SK-N-SH (cell line): ENCODE measurements around the gene MAN2A1. TPM values are rescaled to one million over a fixed set of nuclear protein-coding genes. Genes with fewer than 3 reads are reported as not detected.

Source experiments
- CTCF ChIA-PET: fragments of 300-600, 350-600 bp; formaldehyde crosslinking; extraction: SDS; loops from one replicate; lab custom pipeline; 2021; lab: Yijun Ruan, JAX
- POLR2A ChIA-PET: fragments of 350-600 bp; sonication (Branson Sonifier 250); formaldehyde crosslinking; extraction: SDS; loops from one replicate; lab custom pipeline; 2020; ENCODE audit warnings: antibody characterized with exemption, inconsistent platforms; lab: Yijun Ruan, JAX
- DNase-seq: peaks from one replicate; pipeline ENCODE4 v3.0.0; 2012
- H2AFZ ChIP-seq: fragments of 200-600 bp; sonication (generic); 2 replicates; pipeline ENCODE4 v1.8.1; 2016; ENCODE audit warnings: antibody characterized with exemption, mild to moderate bottlenecking, low read depth
- H3F3A ChIP-seq: fragments of 200-600 bp; sonication (generic); replicated peaks from 2 replicates; pipeline ENCODE3; 2016; ENCODE audit warnings: antibody characterized with exemption, mild to moderate bottlenecking; ENCODE audit not compliant: insufficient read depth
- H3K27ac ChIP-seq, 2 experiments: fragments of 200-500 bp in 1 of 2; fragments of 200-600 bp in 1 of 2; sonication (Bioruptor generic) in 1 of 2; sonication (generic), shearing (Covaris generic) in 1 of 2; 2 replicates each; pipeline versions ENCODE4 v1.5.1 to v1.6.1; 2014 to 2016; ENCODE audit warnings: low read depth in 2 of 2, inconsistent platforms in 1 of 2, low read length in 1 of 2, mild to moderate bottlenecking in 1 of 2, mixed read lengths in 1 of 2
- H3K27me3 ChIP-seq: fragments of 200-600 bp; sonication (generic), shearing (Covaris generic); 2 replicates; pipeline ENCODE4 v1.6.1; 2016; ENCODE audit warnings: mixed run types; ENCODE audit not compliant: insufficient read depth
- H3K36me3 ChIP-seq, 2 experiments: fragments of 200-500 bp in 1 of 2; fragments of 200-600 bp in 1 of 2; sonication (Bioruptor generic) in 1 of 2; sonication (generic) in 1 of 2; replicated peaks in 1 of 2; 2 replicates each; pipeline versions ENCODE3 to v1.5.1; 2014 to 2016; ENCODE audit warnings: low read length in 1 of 2, mild to moderate bottlenecking in 1 of 2; ENCODE audit not compliant: insufficient read depth in 2 of 2, control insufficient read depth in 1 of 2
- H3K4me1 ChIP-seq, 2 experiments: fragments of 200-500 bp in 1 of 2; fragments of 200-600 bp in 1 of 2; sonication (Bioruptor generic) in 1 of 2; sonication (generic), shearing (Covaris generic) in 1 of 2; 2 replicates each; pipeline versions ENCODE4 v1.5.1 to v1.6.1; 2014 to 2016; ENCODE audit warnings: low read depth in 1 of 2, low read length in 1 of 2, mixed run types in 1 of 2; ENCODE audit not compliant: insufficient read depth in 2 of 2, control insufficient read depth in 1 of 2
- H3K4me2 ChIP-seq: fragments of 200-600 bp; sonication (generic), shearing (Covaris generic); 2 replicates; pipeline ENCODE4 v1.6.1; 2017; ENCODE audit warnings: mixed run types
- H3K4me3 ChIP-seq, 2 experiments: fragments of 200-500 bp in 1 of 2; fragments of 200-600 bp in 1 of 2; sonication (Bioruptor generic) in 1 of 2; sonication (generic), shearing (Covaris generic) in 1 of 2; 2 replicates each; pipeline versions ENCODE4 v1.5.1 to v1.8.1; 2014 to 2016; ENCODE audit warnings: low read depth in 2 of 2, inconsistent platforms in 1 of 2, low read length in 1 of 2, mild to moderate bottlenecking in 1 of 2, mixed read lengths in 1 of 2, moderate library complexity in 1 of 2
- H3K79me2 ChIP-seq: fragments of 200-600 bp; sonication (generic); 2 replicates; pipeline ENCODE4 v1.8.1; 2017; ENCODE audit warnings: mild to moderate bottlenecking; ENCODE audit not compliant: insufficient read depth
- H3K9ac ChIP-seq: fragments of 200-600 bp; sonication (generic); 2 replicates; pipeline ENCODE4 v1.6.1; 2017; ENCODE audit warnings: mixed run types
- H3K9me2 ChIP-seq: fragments of 200-600 bp; sonication (generic); 2 replicates; pipeline ENCODE4 v1.6.1; 2017; ENCODE audit warnings: mixed run types
- H3K9me3 ChIP-seq: fragments of 200-600 bp; sonication (generic); 2 replicates; pipeline ENCODE4 v1.6.1; 2017; ENCODE audit warnings: mixed run types, mild to moderate bottlenecking, moderate library complexity
- H4K20me1 ChIP-seq: fragments of 200-600 bp; sonication (generic); 2 replicates; pipeline ENCODE4 v1.6.1; 2017; ENCODE audit warnings: mild to moderate bottlenecking, mixed run types; ENCODE audit not compliant: insufficient read depth
- EP300 ChIP-seq, 2 experiments: IDR thresholded peaks; 2 replicates each; pipeline versions ENCODE4 v1.4.0 to v1.6.1; 2012; ENCODE audit warnings: borderline replicate concordance in 1 of 2, low read depth in 1 of 2, low read length in 1 of 2
- FOXM1 ChIP-seq: IDR thresholded peaks from 2 replicates; pipeline ENCODE4 v1.4.0; 2012; ENCODE audit warnings: low read depth, mild to moderate bottlenecking
- JUND ChIP-seq: IDR thresholded peaks from 2 replicates; pipeline ENCODE4 v1.4.0; 2012
- NFIC ChIP-seq: IDR thresholded peaks from 2 replicates; pipeline ENCODE4 v1.4.0; 2012; ENCODE audit warnings: borderline replicate concordance
- RAD21 ChIP-seq: IDR thresholded peaks from 2 replicates; pipeline ENCODE4 v1.6.1; 2012; ENCODE audit warnings: mild to moderate bottlenecking, low read length
- RCOR1 ChIP-seq: fragments of 150-350 bp; IDR thresholded peaks from 2 replicates; pipeline ENCODE4 v1.6.1; 2017; ENCODE audit warnings: antibody characterized with exemption, low read length
- RXRA ChIP-seq: IDR thresholded peaks from 2 replicates; pipeline ENCODE4 v1.4.0; 2012; ENCODE audit warnings: low read depth, mild to moderate bottlenecking, borderline replicate concordance
- TAF1 ChIP-seq: IDR thresholded peaks from 2 replicates; pipeline ENCODE4 v1.6.1; 2012; ENCODE audit warnings: low read depth, mild to moderate bottlenecking, low read length, moderate library complexity, borderline replicate concordance
- TCF12 ChIP-seq: IDR thresholded peaks from 2 replicates; pipeline ENCODE4 v1.4.0; 2012
- USF2 ChIP-seq: fragments of 150-350 bp; IDR thresholded peaks from 2 replicates; pipeline ENCODE4 v1.6.1; 2017; ENCODE audit warnings: antibody characterized with exemption, low read length, low read depth, borderline replicate concordance
- WGBS: methylation state at CpG from one replicate; pipeline ENCODE4 v1.1.6; 2017; ENCODE audit warnings: low lambda C conversion rate; 5-methylcytosine and 5-hydroxymethylcytosine counted together
- polyA plus RNA-seq, 3 experiments: library from polyadenylated mRNA; depleted of rRNA; stranded (reverse); fragments of >200 nt; gene quantifications; 2 replicates each; pipeline ENCODE4 v1.2.3, GENCODE V29; 2012
- TF ChIP-seq, protein P1 (sequence below): fragments of 150-350 bp; IDR thresholded peaks from 2 replicates; pipeline ENCODE4 v1.6.1; 2016; ENCODE audit warnings: mild to moderate bottlenecking, low read depth, low read length
- TF ChIP-seq, protein P2 (sequence below): IDR thresholded peaks from 2 replicates; pipeline ENCODE4 v1.6.1; 2012; ENCODE audit warnings: mild to moderate bottlenecking, low read depth, low read length, moderate library complexity
- TF ChIP-seq, protein P3 (sequence below): IDR thresholded peaks from 2 replicates; pipeline ENCODE4 v1.4.0; 2012; ENCODE audit warnings: low read depth, borderline replicate concordance
- TF ChIP-seq, protein P4 (sequence below): IDR thresholded peaks from 2 replicates; pipeline ENCODE4 v1.4.0; 2012; ENCODE audit warnings: low read depth
- TF ChIP-seq, protein P5 (sequence below): fragments of 200-600 bp; sonication (generic); IDR thresholded peaks from 2 replicates; pipeline ENCODE4 v1.6.1; 2017; ENCODE audit warnings: antibody characterized with exemption, mild to moderate bottlenecking, moderate library complexity

Gene MAN2A1
- polyA plus RNA-seq, 1 of the 3 experiments (the other 2 are of a cell fraction) = 19.7 TPM

GRCh38 chr5:109676920-109677319 is 12.8 kb upstream of the MAN2A1 start:
- Histone ChIP-seq H3K9me3 (no peaks in the 10 kb centered on the region), H3K36me3 (no peaks in the 10 kb centered on the region), H3K4me3 (no peak overlapping the region), H3K27ac (no peak overlapping the region), H3F3A (no peaks in the 10 kb centered on the region), H3K9me2 (no peaks in the 10 kb centered on the region), H3K9ac (no peak overlapping the region), H3K27me3 (no peaks in the 10 kb centered on the region), H2AFZ (no peak overlapping the region), H3K4me2 (no peak overlapping the region), H3K4me1 (no peaks in the 10 kb centered on the region), H3K79me2 (no peaks in the 10 kb centered on the region), H4K20me1 (no peaks in the 10 kb centered on the region)
- WGBS = 76% methylated on average over 5 of the region's 5 CpGs
- TF ChIP-seq, protein P1, sequence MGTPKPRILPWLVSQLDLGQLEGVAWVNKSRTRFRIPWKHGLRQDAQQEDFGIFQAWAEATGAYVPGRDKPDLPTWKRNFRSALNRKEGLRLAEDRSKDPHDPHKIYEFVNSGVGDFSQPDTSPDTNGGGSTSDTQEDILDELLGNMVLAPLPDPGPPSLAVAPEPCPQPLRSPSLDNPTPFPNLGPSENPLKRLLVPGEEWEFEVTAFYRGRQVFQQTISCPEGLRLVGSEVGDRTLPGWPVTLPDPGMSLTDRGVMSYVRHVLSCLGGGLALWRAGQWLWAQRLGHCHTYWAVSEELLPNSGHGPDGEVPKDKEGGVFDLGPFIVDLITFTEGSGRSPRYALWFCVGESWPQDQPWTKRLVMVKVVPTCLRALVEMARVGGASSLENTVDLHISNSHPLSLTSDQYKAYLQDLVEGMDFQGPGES = no peak
- no peak for TF ChIP-seq TCF12
- TF ChIP-seq RCOR1 = no peak
- TF ChIP-seq, protein P2, sequence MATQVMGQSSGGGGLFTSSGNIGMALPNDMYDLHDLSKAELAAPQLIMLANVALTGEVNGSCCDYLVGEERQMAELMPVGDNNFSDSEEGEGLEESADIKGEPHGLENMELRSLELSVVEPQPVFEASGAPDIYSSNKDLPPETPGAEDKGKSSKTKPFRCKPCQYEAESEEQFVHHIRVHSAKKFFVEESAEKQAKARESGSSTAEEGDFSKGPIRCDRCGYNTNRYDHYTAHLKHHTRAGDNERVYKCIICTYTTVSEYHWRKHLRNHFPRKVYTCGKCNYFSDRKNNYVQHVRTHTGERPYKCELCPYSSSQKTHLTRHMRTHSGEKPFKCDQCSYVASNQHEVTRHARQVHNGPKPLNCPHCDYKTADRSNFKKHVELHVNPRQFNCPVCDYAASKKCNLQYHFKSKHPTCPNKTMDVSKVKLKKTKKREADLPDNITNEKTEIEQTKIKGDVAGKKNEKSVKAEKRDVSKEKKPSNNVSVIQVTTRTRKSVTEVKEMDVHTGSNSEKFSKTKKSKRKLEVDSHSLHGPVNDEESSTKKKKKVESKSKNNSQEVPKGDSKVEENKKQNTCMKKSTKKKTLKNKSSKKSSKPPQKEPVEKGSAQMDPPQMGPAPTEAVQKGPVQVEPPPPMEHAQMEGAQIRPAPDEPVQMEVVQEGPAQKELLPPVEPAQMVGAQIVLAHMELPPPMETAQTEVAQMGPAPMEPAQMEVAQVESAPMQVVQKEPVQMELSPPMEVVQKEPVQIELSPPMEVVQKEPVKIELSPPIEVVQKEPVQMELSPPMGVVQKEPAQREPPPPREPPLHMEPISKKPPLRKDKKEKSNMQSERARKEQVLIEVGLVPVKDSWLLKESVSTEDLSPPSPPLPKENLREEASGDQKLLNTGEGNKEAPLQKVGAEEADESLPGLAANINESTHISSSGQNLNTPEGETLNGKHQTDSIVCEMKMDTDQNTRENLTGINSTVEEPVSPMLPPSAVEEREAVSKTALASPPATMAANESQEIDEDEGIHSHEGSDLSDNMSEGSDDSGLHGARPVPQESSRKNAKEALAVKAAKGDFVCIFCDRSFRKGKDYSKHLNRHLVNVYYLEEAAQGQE = no peak
- TF ChIP-seq, protein P3, sequence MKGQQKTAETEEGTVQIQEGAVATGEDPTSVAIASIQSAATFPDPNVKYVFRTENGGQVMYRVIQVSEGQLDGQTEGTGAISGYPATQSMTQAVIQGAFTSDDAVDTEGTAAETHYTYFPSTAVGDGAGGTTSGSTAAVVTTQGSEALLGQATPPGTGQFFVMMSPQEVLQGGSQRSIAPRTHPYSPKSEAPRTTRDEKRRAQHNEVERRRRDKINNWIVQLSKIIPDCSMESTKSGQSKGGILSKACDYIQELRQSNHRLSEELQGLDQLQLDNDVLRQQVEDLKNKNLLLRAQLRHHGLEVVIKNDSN = no peak
- TF ChIP-seq EP300 (IDR thresholded peaks at IDR 0.05; ENCODE audit: borderline replicate concordance in 1 of 2, low read depth in 1 of 2, low read length in 1 of 2) = no peak
- TF ChIP-seq, protein P4, sequence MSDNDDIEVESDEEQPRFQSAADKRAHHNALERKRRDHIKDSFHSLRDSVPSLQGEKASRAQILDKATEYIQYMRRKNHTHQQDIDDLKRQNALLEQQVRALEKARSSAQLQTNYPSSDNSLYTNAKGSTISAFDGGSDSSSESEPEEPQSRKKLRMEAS = no peak
- no peak for TF ChIP-seq NFIC
- TF ChIP-seq TAF1 = no peak
- TF ChIP-seq, protein P5, sequence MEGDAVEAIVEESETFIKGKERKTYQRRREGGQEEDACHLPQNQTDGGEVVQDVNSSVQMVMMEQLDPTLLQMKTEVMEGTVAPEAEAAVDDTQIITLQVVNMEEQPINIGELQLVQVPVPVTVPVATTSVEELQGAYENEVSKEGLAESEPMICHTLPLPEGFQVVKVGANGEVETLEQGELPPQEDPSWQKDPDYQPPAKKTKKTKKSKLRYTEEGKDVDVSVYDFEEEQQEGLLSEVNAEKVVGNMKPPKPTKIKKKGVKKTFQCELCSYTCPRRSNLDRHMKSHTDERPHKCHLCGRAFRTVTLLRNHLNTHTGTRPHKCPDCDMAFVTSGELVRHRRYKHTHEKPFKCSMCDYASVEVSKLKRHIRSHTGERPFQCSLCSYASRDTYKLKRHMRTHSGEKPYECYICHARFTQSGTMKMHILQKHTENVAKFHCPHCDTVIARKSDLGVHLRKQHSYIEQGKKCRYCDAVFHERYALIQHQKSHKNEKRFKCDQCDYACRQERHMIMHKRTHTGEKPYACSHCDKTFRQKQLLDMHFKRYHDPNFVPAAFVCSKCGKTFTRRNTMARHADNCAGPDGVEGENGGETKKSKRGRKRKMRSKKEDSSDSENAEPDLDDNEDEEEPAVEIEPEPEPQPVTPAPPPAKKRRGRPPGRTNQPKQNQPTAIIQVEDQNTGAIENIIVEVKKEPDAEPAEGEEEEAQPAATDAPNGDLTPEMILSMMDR = no peak
- no peak for TF ChIP-seq FOXM1
- no peak for TF ChIP-seq USF2
- no peak for TF ChIP-seq JUND
- TF ChIP-seq RAD21 = no peak
- no peak for TF ChIP-seq RXRA
- CTCF ChIA-PET = interaction anchor here (0.7 to 2.4 kb wide), 2 partner anchors 11 to 936 kb away, joined by 3 to 8 read pairs; no protein-coding TSS in a partner anchor
- POLR2A ChIA-PET = no interaction called here
- DNase-seq = no peak
